GM12891 (cell line): ENCODE results near the gene IFT80.
"Not testable (repeated sequence)": the region's sequence is repeated elsewhere in the genome, so short reads cannot be mapped to it uniquely, and the experiment has no call there.

Experiments
- POLR2A ChIP-seq: IDR thresholded peaks from 2 replicates; pipeline ENCODE4 v1.6.1; 2011; ENCODE audit warnings: low read depth, low read length, control low read depth
- POLR2AphosphoS5 ChIP-seq: IDR thresholded peaks from 2 replicates; pipeline ENCODE4 v1.6.1; 2011; ENCODE audit warnings: low read depth, low read length, control low read depth
- TAF1 ChIP-seq: IDR thresholded peaks from 2 replicates; pipeline ENCODE4 v1.6.1; 2011; ENCODE audit warnings: low read depth, low read length, control low read depth

DNA sequence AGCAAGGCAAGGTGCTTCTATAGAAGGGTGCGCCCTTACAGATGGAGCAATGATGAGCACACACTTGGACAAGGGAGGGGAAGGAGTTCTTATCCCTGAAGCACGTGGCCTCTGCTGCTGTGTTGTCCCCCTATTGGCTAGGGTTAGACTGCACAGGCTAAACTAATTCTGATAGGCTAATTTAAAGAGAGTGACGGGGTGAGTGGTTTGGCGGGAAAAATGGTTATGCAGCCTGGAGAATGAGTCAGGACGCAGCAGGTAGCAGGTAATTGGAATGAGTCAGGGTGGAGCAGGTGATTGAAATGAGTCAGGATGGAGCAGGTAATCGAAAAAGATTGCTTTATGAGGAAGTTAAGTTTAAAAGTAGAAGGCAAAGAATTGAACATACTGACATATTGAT, 158.3 kb downstream of the IFT80 start:
- not testable (repeated sequence) for TF ChIP-seq POLR2AphosphoS5, POLR2A, TAF1
